Endothelial cell of umbilical vein (primary cell): ENCODE data around the gene LPP. TPM values are rescaled to one million over a fixed set of nuclear protein-coding genes. Genes with fewer than 3 reads are reported as not detected.

Experiments used
- BruUV-seq: library from RNA; stranded (reverse); fragments of 400-500 nt; replicated peaks from 2 replicates; lab custom pipeline; 2021; lab: Mats Ljungman, UMichigan
- CTCF ChIA-PET: fragments of 300-600, 350-600 bp; sonication (Branson Sonifier 250); formaldehyde crosslinking; loops from one replicate; lab custom pipeline; 2021; ENCODE audit warnings: antibody characterized with exemption, inconsistent platforms; lab: Charles Lee
- POLR2A ChIA-PET: fragments of 300-600, 350-600 bp; sonication (Branson Sonifier 250); formaldehyde crosslinking; loops from one replicate; lab custom pipeline; 2021; ENCODE audit warnings: antibody characterized with exemption, inconsistent platforms; lab: Charles Lee
- DNase-seq: peaks from one replicate; pipeline ENCODE4 v3.0.0-alpha.2; 2011; ENCODE audit warnings: low read depth, low spot score
- FAIRE-seq: peaks from 2 replicates; lab custom pipeline; 2011; peaks lifted over from hg19 to GRCh38; lab: Jason Lieb, UNC
- H2AFZ ChIP-seq: 2 replicates; pipeline ENCODE4 v1.6.0; 2012; ENCODE audit warnings: low read depth, low read length, control low read depth, inconsistent platforms
- H3K27ac ChIP-seq: 2 replicates; pipeline ENCODE4 v1.5.1; 2011; ENCODE audit warnings: low read depth, mild to moderate bottlenecking, control low read depth, low read length, moderate library complexity; ENCODE audit not compliant: insufficient read depth
- H3K27me3 ChIP-seq, 2 experiments: 2 replicates each; pipeline versions ENCODE4 v1.6.0 to v1.6.1; 2011; ENCODE audit warnings: low read length in 2 of 2, mixed read lengths in 1 of 2; ENCODE audit not compliant: control insufficient read depth in 2 of 2, insufficient read depth in 2 of 2
- H3K36me3 ChIP-seq, 2 experiments: 2 replicates in 1 of 2; 3 replicates in 1 of 2; pipeline ENCODE4 v1.5.1; 2011; ENCODE audit warnings: low read length in 2 of 2, mild to moderate bottlenecking in 1 of 2, moderate library complexity in 1 of 2; ENCODE audit not compliant: control insufficient read depth in 2 of 2, insufficient read depth in 2 of 2; ENCODE audit errors: extremely low read depth in 1 of 2
- H3K4me1 ChIP-seq: 3 replicates; pipeline ENCODE4 v1.5.1; 2011; ENCODE audit warnings: mild to moderate bottlenecking, low read length; ENCODE audit not compliant: control insufficient read depth, insufficient read depth; ENCODE audit errors: extremely low read depth
- H3K4me2 ChIP-seq: 2 replicates; pipeline ENCODE4 v1.6.1; 2011; ENCODE audit warnings: low read length, control low read depth, mixed read lengths; ENCODE audit not compliant: insufficient read depth
- H3K4me3 ChIP-seq, 3 experiments: fragments of 200-600 bp in 1 of 3; sonication (generic), shearing (Covaris generic) in 1 of 3; replicated peaks in 1 of 3; 2 replicates each; pipeline ENCODE4 v1.5.1; 2011 to 2016; ENCODE audit warnings: control low read depth in 3 of 3, low read length in 3 of 3, mild to moderate bottlenecking in 2 of 3, inconsistent platforms in 1 of 3, low read depth in 1 of 3, moderate library complexity in 1 of 3; ENCODE audit not compliant: insufficient read depth in 1 of 3
- H3K79me2 ChIP-seq: 2 replicates; pipeline ENCODE4 v1.6.0; 2012; ENCODE audit warnings: low read length, inconsistent platforms; ENCODE audit not compliant: control insufficient read depth, insufficient read depth
- H3K9ac ChIP-seq: replicated peaks from 2 replicates; pipeline ENCODE3; 2011; ENCODE audit warnings: low read length, control low read depth; ENCODE audit not compliant: insufficient read depth; ENCODE audit errors: extremely low read depth
- H3K9me1 ChIP-seq: replicated peaks from 3 replicates; pipeline ENCODE4 v1.6.0; 2011; ENCODE audit warnings: mild to moderate bottlenecking, low read length; ENCODE audit not compliant: control insufficient read depth, insufficient read depth; ENCODE audit errors: extremely low read depth
- H3K9me3 ChIP-seq: replicated peaks from 2 replicates; pipeline ENCODE4 v1.5.1; 2012; ENCODE audit warnings: low read length, inconsistent platforms; ENCODE audit not compliant: control insufficient read depth, insufficient read depth
- H4K20me1 ChIP-seq: replicated peaks from 2 replicates; pipeline ENCODE3; 2011; ENCODE audit warnings: mild to moderate bottlenecking, low read length; ENCODE audit not compliant: control insufficient read depth, insufficient read depth; ENCODE audit errors: extremely low read depth
- CTCF ChIP-seq, 2 donors: IDR thresholded peaks; 1 replicate in 1 of 2; 2 replicates in 1 of 2; pipeline ENCODE4 v1.5.1; 2011; ENCODE audit warnings: low read length in 2 of 2, mild to moderate bottlenecking in 2 of 2, moderate library complexity in 2 of 2, control low read depth in 1 of 2, inconsistent platforms in 1 of 2, low read depth in 1 of 2; ENCODE audit not compliant: insufficient read depth in 1 of 2; ENCODE audit errors: extremely low read depth in 1 of 2
- EZH2 ChIP-seq: IDR thresholded peaks from 2 replicates; pipeline ENCODE4 v1.6.1; 2012; ENCODE audit warnings: borderline replicate concordance, low read depth, mild to moderate bottlenecking, moderate library complexity, low read length, inconsistent platforms; ENCODE audit not compliant: severe bottlenecking
- FOS ChIP-seq: IDR thresholded peaks from 2 replicates; pipeline ENCODE4 v1.6.1; 2011; ENCODE audit warnings: mild to moderate bottlenecking, low read length, moderate library complexity, borderline replicate concordance; ENCODE audit not compliant: insufficient read depth
- GATA2 ChIP-seq: IDR thresholded peaks from 2 replicates; pipeline ENCODE4 v1.7.0; 2011; ENCODE audit warnings: low read depth, mild to moderate bottlenecking, moderate library complexity, mixed read lengths, low read length; ENCODE audit not compliant: insufficient read length, insufficient read depth
- JUN ChIP-seq: IDR thresholded peaks from 2 replicates; pipeline ENCODE4 v1.6.1; 2011; ENCODE audit warnings: borderline replicate concordance, low read depth; ENCODE audit not compliant: insufficient read length, insufficient read depth
- MAX ChIP-seq: IDR thresholded peaks from 2 replicates; pipeline ENCODE4 v1.6.1; 2011; ENCODE audit not compliant: insufficient read depth, insufficient read length
- MYC ChIP-seq: IDR thresholded peaks from one replicate; pipeline ENCODE4 v1.6.1; 2011; ENCODE audit warnings: mild to moderate bottlenecking, low read depth, low read length
- POLR2A ChIP-seq: IDR thresholded peaks from 2 replicates; pipeline ENCODE4 v1.6.1; 2012; ENCODE audit warnings: low read depth, mild to moderate bottlenecking, control low read depth, low read length
- POLR2AphosphoS5 ChIP-seq: IDR thresholded peaks from 2 replicates; pipeline ENCODE4 v1.6.1; 2012; ENCODE audit warnings: low read depth, mild to moderate bottlenecking, control low read depth, low read length, moderate library complexity; ENCODE audit not compliant: insufficient read depth
- dilution Hi-C: fragments of 300-500 bp; cut with MboI; formaldehyde crosslinking; loops from one replicate; pipeline ENCODE4 v1.15.0; 2019; ENCODE audit warnings: low sequenced_read_pairs; ENCODE audit not compliant: extremely low pct_ligation_motif_present
- intact Hi-C: fragments of 100-400 bp; cut with micrococcal nuclease; formaldehyde crosslinking; loops from one replicate; pipeline ENCODE4 v1.10.0; 2022
- polyA plus RNA-seq, 4 experiments: library from polyadenylated mRNA; depleted of rRNA in 3 of 4; stranded (reverse) in 3 of 4; unstranded in 1 of 4; fragments of >200 nt; gene quantifications; 2 replicates each; pipeline versions ENCODE4 v1.2.1 to v1.2.3, GENCODE V29; 2011 to 2012; ENCODE audit warnings: missing spikeins in 1 of 4
- total RNA-seq: library from RNA; stranded (reverse); gene quantifications from 2 replicates; pipeline ENCODE4 v1.2.3, GENCODE V29; 2021

LPP gene
- total and polyA plus RNA-seq, 2 donors (not counting 3 experiments of a cell fraction or from before 2014, with no cell fraction given): 16.9 to 153 TPM

- intact Hi-C loops (no loop called here), dilution Hi-C loops (no loop called here)
- Histone ChIP-seq H3K27me3 (no peaks in the 10 kb centered on the region), H3K36me3 (peaks cover 0 to 3% of the 10 kb centered on the region in 2 experiments), H3K9me1 (no peaks in the 10 kb centered on the region), H3K4me2 (no peak overlapping the region), H2AFZ (no peak overlapping the region), H3K4me1 (peaks cover 4% of the 10 kb centered on the region), H4K20me1 (no peaks in the 10 kb centered on the region), H3K9ac (no peak overlapping the region), H3K4me3 (no peak overlapping the region), H3K9me3 (no peaks in the 10 kb centered on the region), H3K79me2 (peaks cover 14% of the 10 kb centered on the region), H3K27ac (no peak overlapping the region)
- FAIRE-seq (no peak), DNase-seq (no peak)
- ChIA-PET CTCF (no interaction called here), POLR2A (no interaction called here)
- BruUV-seq: no TSS peak
- TF ChIP-seq POLR2AphosphoS5: no peak
- no peak for TF ChIP-seq FOS
- TF ChIP-seq MAX: no peak
- no peak for TF ChIP-seq JUN
- TF ChIP-seq CTCF (IDR thresholded peaks at IDR 0.05; ENCODE audit: extremely low read depth in 1 of 2, insufficient read depth in 1 of 2, low read depth in 1 of 2, low read length in 2 of 2): no peak
- TF ChIP-seq GATA2: no peak
- TF ChIP-seq POLR2A: no peak
- no peak for TF ChIP-seq MYC
- TF ChIP-seq EZH2: no peak
These were observed 87.9 kb downstream of the LPP start for GRCh38 chr3:188241883-188242282.
